ENCODE results near the gene SERPINA1. TPM values are rescaled to one million over a fixed set of nuclear protein-coding genes. Genes with fewer than 3 reads are reported as not detected.

The SERPINA1 gene
- total and polyA plus RNA-seq, 2 of the 13 experiments (the other 11 are each of a cell fraction or from before 2014, with no cell fraction given), result 3,266 to 11,015 TPM

GRCh38 chr14:94394025-94394493 lies 5.7 kb upstream of the SERPINA1 start:
- peak overlapping the region; percentile 87 for H3K4me2 ChIP-seq (ENCODE audit: low read depth, low read length)
- peak overlapping the region; percentile 72 for H3K9ac ChIP-seq (ENCODE audit: insufficient read depth, low read depth, low read length)
- ChIA-PET CTCF (ENCODE audit: low intra/inter-chr PET ratio, low total read pairs) (no interaction called here), POLR2A (interaction anchor here (0.8 to 8.9 kb wide), 18 partner anchors 6 to 219 kb away, joined by 3 to 180 read pairs (median 6); partner anchors contain the start of genes SERPINA1, SERPINA10 and SERPINA3)
- H3K27me3 ChIP-seq (ENCODE audit: control insufficient read depth in 1 of 2, insufficient read depth in 2 of 2, low read length in 2 of 2), result no peaks in the 10 kb centered on the region
- in situ Hi-C loops (cut with HindIII; ENCODE audit: extremely low pct_ligation_motif_present, low pct_unique_long_range_greater_than_20kb), result no loop called here
- intact Hi-C loops (cut with micrococcal nuclease; ENCODE audit: unreplicated experiment), result no loop called here
- H3K79me2 ChIP-seq (ENCODE audit: insufficient read depth, low read length), result peaks cover 11% of the 10 kb centered on the region
- 12% methylated on average over 8 of the region's 8 CpGs for WGBS (ENCODE audit: low lambda C conversion rate)
- H3K4me3 ChIP-seq (replicated peaks in 1 of 3; ENCODE audit: insufficient read depth in 1 of 3, low read depth in 2 of 3, low read length in 3 of 3), result peak overlapping the region in 2 of 3 experiments; percentile 35 to 67; a peak in 3 of 6 replicates
- H2AFZ ChIP-seq (ENCODE audit: low read length), result no peak overlapping the region
- no TSS peak for BruUV-seq (replicated peaks)
- peak overlapping the region; percentile 87 for H3K27ac ChIP-seq (ENCODE audit: extremely low read length, insufficient read depth, low read length)
- FAIRE-seq (peak; percentile 43), ATAC-seq (peak; percentile 27; the same call in 2 of the 3 replicates), DNase-seq (ENCODE audit: low spot score) (peak; percentile 76)
- no peaks in the 10 kb centered on the region for H3K9me3 ChIP-seq (ENCODE audit: low read length)
- no peaks in the 10 kb centered on the region for H4K20me1 ChIP-seq (ENCODE audit: insufficient read depth, low read length)
- no peaks in the 10 kb centered on the region for H3K36me3 ChIP-seq (replicated peaks in 1 of 2; ENCODE audit: control insufficient read depth in 1 of 2, insufficient read depth in 2 of 2, low read length in 2 of 2)
- H3K4me1 ChIP-seq (ENCODE audit: insufficient read depth, low read length), result peaks cover 100% of the 10 kb centered on the region
- peak; percentile 18; the same call in 1 of the 2 replicates for TF ChIP-seq ZNF292 (CRISPR knock-in tag; IDR thresholded peaks at IDR 0.05; ENCODE audit: borderline replicate concordance, low read depth)
- no peak for TF ChIP-seq ATF1 (CRISPR knock-in tag; IDR thresholded peaks at IDR 0.05)
- TF ChIP-seq PLRG1 (conservative IDR thresholded peaks at IDR 0.05), result no peak
- TF ChIP-seq ZMYM2 (CRISPR knock-in tag; IDR thresholded peaks at IDR 0.05), result peak; percentile 99
- TF ChIP-seq SMARCE1 (IDR thresholded peaks at IDR 0.05; ENCODE audit: borderline replicate concordance), result no peak
- 0 out of 2 replicates have a peak, but pooled peaks have one; percentile 18 for TF ChIP-seq U2AF2 (IDR thresholded peaks at IDR 0.05; ENCODE audit: low read depth, low read length)
- TF ChIP-seq ETV5 (CRISPR knock-in tag; IDR thresholded peaks at IDR 0.05; ENCODE audit: borderline replicate concordance), result 0 out of 2 replicates have a peak, but pooled peaks have one; percentile 10
- no peak for TF ChIP-seq ZNF747 (CRISPR knock-in tag; IDR thresholded peaks at IDR 0.05; ENCODE audit: borderline replicate concordance)
- TF ChIP-seq ZNF3 (CRISPR knock-in tag; IDR thresholded peaks at IDR 0.05), result no peak
- peak; percentile 91 for TF ChIP-seq ONECUT2 (CRISPR knock-in tag; IDR thresholded peaks at IDR 0.05)
- TF ChIP-seq SRSF9 (IDR thresholded peaks at IDR 0.05; ENCODE audit: borderline replicate concordance, insufficient read depth, low read depth, low read length, poor library complexity, severe bottlenecking), result no peak
- TF ChIP-seq BRD4 (CRISPR knock-in tag; IDR thresholded peaks at IDR 0.05), result no peak
- TF ChIP-seq ZKSCAN1 (IDR thresholded peaks at IDR 0.05; ENCODE audit: low read length), result no peak
- 0 out of 2 replicates have a peak, but pooled peaks have one; percentile 15 for TF ChIP-seq GABPB1 (CRISPR knock-in tag; IDR thresholded peaks at IDR 0.05)
- no peak for TF ChIP-seq ZFP62 (CRISPR knock-in tag; IDR thresholded peaks at IDR 0.05)
- peak; percentile 73 for TF ChIP-seq TEAD3 (CRISPR knock-in tag; optimal IDR thresholded peaks at IDR 0.05; ENCODE audit: borderline replicate concordance)
- peak; percentile 57 for TF ChIP-seq MNT (IDR thresholded peaks at IDR 0.05)
- peak; percentile 5; the same call in 1 of the 2 replicates for TF ChIP-seq NR2F6 (IDR thresholded peaks at IDR 0.05)
- TF ChIP-seq NR2F6 (CRISPR knock-in tag; IDR thresholded peaks at IDR 0.05), result no peak
- TF ChIP-seq THAP7 (CRISPR knock-in tag; IDR thresholded peaks at IDR 0.05), result no peak
- TF ChIP-seq ZNF687 (CRISPR knock-in tag; IDR thresholded peaks at IDR 0.05), result peak; percentile 68
- peak; percentile 63 for TF ChIP-seq SALL1 (CRISPR knock-in tag; IDR thresholded peaks at IDR 0.05)
